ENCODE data around the gene ZMAT5. TPM values are rescaled to one million over a fixed set of nuclear protein-coding genes. Genes with fewer than 3 reads are reported as not detected.
"Not testable (repeated sequence)": the region's sequence is repeated elsewhere in the genome, so short reads cannot be mapped to it uniquely, and the experiment has no call there.

The ZMAT5 gene
- total RNA-seq, 2 donors from 2014 or later, result 11.9 to 14.3 TPM

GRCh38 chr22:29755889-29756288 lies 10.9 kb downstream of the ZMAT5 start:
- H3K4me1 ChIP-seq, result no peaks in the 10 kb centered on the region
- no peaks in the 10 kb centered on the region for H3K36me3 ChIP-seq
- H3K27ac ChIP-seq, result no peak overlapping the region
- H3K9ac ChIP-seq (ENCODE audit: low read depth in 2 of 2, low read length in 2 of 2), result no peak overlapping the region
- no peak for TF ChIP-seq CTCF (IDR thresholded peaks at IDR 0.05)
- H3K27me3 ChIP-seq, result no peaks in the 10 kb centered on the region
- H3K4me3 ChIP-seq, result no peak overlapping the region
- no peak for DNase-seq
- intact Hi-C loops (cut with DNase I), result no loop called here
- no peaks in the 10 kb centered on the region for H3K9me3 ChIP-seq

- H3K36me3 ChIP-seq; H3K4me1 ChIP-seq; H3K27me3 ChIP-seq; H3K9ac ChIP-seq (ENCODE audit: low read depth in 2 of 2, low read length in 2 of 2); H3K9me3 ChIP-seq; DNase-seq; H3K4me3 ChIP-seq; H3K27ac ChIP-seq; intact Hi-C loops (cut with DNase I): not testable (repeated sequence)
These were observed 12.0 kb downstream of the ZMAT5 start for GRCh38 chr22:29754658-29755395.

DNA sequence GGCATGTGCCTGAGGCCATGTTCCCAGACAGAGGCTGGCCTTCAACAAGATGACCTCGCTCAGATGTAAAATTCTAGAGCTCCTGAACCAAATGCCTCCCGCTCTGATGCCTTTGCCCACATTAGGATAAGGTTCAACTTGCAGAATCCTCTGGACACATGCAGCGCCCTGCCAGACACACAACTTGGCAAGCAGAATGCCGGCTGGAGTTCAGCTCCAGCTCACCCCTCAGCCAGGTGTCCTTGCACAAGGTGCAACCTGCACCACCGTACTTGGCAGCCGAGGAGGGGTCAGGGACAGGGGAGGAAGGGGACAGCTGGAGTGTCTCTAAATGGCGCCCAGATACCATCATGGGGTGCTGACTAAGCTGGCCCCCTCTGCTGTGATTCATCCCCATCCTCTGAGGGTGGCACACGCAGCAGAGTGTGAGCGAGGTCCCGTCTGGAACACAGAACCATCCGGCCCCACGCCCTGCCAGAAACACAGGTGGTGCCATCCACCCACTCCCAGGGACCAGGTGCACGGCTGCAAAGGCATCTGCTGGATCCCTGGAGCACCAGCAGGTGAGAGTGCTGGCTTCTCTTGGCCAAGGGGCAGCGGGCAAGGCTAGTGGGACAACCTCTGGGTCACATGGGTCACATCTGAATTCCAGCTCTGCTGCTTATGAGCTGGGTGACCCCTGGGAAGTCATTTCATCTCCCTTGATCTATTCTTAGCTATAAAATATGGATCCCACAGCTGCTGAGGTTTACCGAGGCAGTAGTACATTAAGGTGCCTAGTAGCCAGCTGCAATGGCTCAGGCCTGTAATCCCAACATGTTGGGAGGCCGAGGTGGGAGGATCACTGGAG lies 12.8 kb downstream of the ZMAT5 start:
- no peaks in the 10 kb centered on the region for H3K36me3 ChIP-seq
- no peak overlapping the region for H3K9ac ChIP-seq (ENCODE audit: low read depth in 2 of 2, low read length in 2 of 2)
- no peak for DNase-seq
- H3K9me3 ChIP-seq, result no peaks in the 10 kb centered on the region
- no peaks in the 10 kb centered on the region for H3K27me3 ChIP-seq
- no peaks in the 10 kb centered on the region for H3K4me1 ChIP-seq
- intact Hi-C loops (cut with DNase I), result no loop called here
- H3K4me3 ChIP-seq, result no peak overlapping the region
- TF ChIP-seq CTCF (IDR thresholded peaks at IDR 0.05), result no peak
- H3K27ac ChIP-seq, result no peak overlapping the region

DNA sequence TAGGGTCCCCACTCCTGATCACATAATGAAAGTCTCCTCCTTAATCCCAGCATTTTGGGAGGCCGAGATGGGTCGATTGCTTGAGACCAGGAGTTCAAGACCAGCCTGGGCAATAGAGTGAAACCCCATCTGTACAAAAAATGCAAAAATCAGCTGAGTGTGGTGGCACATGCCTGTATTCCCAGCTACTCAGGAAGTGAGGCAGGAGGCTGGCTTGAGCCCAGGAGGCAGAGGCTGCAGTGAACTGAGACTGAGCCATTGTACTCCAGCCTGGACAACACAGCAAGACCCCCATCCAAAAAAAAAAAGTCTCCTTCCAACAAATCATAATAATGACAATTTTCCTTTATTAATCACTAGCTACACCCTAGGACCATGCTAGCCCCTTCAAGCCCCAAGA lies 15.1 kb downstream of the ZMAT5 start:
- TF ChIP-seq CTCF (IDR thresholded peaks at IDR 0.05), result no peak
- no peaks in the 10 kb centered on the region for H3K9me3 ChIP-seq
- no peak overlapping the region for H3K9ac ChIP-seq (ENCODE audit: low read depth in 2 of 2, low read length in 2 of 2)
- H3K27ac ChIP-seq, result no peak overlapping the region
- no peak overlapping the region for H3K4me3 ChIP-seq
- H3K4me1 ChIP-seq, result no peaks in the 10 kb centered on the region
- no peaks in the 10 kb centered on the region for H3K36me3 ChIP-seq
- no peak for DNase-seq
- no peaks in the 10 kb centered on the region for H3K27me3 ChIP-seq
- intact Hi-C loops (cut with DNase I), result no loop called here

- no peak for TF ChIP-seq CTCF (IDR thresholded peaks at IDR 0.05)
- no peak for DNase-seq
- H3K9ac ChIP-seq (ENCODE audit: low read depth in 2 of 2, low read length in 2 of 2), result no peak overlapping the region
- intact Hi-C loops (cut with DNase I), result no loop called here
- H3K36me3 ChIP-seq, result no peaks in the 10 kb centered on the region
- no peak overlapping the region for H3K27ac ChIP-seq
- no peaks in the 10 kb centered on the region for H3K9me3 ChIP-seq
- H3K27me3 ChIP-seq, result no peaks in the 10 kb centered on the region
- H3K4me3 ChIP-seq, result no peak overlapping the region
- no peaks in the 10 kb centered on the region for H3K4me1 ChIP-seq
These were observed 16.0 kb downstream of the ZMAT5 start for GRCh38 chr22:29750559-29751538.

Data from colonic mucosa (tissue), 4 donors.